Anterior cingulate cortex (tissue), 58 donors: ENCODE measurements around the gene TKTL1.

Experiments
- DNase-seq, 58 donors: peaks; one replicate each; lab custom pipeline; 2025; lab: John Stamatoyannopoulos, UW

The TKTL1 gene

DNA sequence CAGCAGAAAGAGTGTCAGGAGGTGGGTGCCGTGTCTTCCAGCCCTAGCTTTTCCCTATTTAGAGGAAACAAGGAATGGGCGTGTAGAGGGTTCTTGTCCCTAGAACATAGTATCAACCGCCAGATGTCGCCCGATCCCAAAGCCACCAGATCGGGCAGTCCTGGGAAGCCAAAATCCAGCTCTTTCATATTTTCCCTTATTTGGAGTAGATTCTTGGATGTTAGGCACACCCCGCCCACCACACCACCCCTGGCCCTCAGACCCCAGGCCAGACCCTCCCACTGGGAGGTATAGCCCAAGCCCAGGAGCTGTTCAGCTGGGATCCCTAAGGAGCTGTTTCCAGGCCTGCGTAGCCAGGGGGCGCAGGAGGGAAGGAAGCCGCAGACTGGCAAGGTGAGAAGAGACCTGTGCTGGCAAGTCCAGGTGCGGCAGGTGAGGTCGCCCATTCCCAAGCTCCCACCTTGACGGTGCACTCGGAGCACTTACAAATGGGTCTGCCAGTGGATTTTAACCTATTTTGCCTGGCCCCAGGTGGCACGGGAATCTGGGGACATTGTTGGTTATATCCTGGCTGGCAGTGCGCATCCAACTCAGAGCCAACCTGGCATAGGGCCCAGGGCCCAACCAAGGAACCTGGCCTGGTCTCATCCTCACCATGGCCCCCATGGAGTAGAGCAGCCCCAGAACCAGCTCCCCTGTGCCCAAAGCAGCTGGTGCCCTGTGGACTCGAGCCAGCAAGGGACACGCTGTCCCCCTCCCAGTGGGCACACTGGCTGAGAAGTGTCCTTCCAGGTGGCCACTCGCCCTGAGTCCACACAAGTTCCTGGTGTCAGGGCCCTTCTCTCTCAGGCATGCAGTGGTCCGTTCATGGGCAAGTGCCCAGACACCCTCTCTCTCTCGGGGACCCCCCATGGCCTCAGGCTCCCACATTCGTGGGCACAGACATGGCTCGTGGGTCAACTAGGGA, 78.0 kb downstream of the TKTL1 start:
- peak in 37 of 58 donors; percentile 1 to 65 (median 41) for DNase-seq

DNA sequence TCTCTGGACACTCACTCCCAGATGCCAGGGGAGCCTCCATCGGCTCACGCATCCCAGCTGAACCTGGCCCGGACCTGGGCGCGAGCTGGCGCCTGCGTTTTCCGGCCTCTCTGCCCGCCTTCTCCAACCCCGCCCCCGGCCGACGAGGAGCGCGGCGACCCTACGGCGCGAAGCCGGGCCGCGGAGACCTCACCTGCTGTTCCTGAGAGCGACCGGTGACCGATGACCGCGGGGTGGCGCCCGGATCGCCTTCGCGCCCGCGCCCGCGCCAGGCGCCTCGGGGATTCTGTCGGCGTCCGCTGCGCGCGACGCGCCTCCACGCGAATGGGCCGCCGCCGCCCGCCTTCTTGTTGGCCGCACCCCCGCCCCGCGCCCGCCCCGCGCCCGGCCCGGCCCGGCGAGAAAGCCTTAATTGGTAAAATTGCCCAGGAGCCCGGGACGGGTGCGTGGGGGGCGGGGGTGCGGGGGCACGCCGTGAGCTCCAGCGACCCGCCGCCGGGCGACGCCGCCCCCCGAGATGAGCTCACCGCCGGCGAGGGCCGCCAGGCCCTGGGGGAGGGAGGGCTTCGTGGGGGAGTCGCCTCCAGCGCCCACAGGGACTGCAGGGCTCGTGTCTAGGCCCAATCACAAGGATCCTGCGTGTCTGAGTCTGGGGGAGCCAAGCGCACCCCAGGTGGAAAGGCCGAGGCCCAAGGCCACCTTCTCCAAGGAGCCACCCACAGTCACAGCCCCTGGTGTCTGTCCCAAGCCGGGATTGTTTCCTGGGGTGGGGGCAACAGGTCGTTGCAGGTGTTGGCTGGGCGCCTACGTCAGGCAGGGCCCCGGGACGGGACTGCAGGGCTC, 78.9 kb downstream of the TKTL1 start, which contains the start of gene FLNA:
TSS of gene FLNA (minus strand) at position 322 of the 843 bp plus-strand sequence. CDS start 3,389 bp downstream, outside the sequence.
- DNase-seq = peak in 3 of 58 donors; percentile 3 to 15 (median 7)

DNA sequence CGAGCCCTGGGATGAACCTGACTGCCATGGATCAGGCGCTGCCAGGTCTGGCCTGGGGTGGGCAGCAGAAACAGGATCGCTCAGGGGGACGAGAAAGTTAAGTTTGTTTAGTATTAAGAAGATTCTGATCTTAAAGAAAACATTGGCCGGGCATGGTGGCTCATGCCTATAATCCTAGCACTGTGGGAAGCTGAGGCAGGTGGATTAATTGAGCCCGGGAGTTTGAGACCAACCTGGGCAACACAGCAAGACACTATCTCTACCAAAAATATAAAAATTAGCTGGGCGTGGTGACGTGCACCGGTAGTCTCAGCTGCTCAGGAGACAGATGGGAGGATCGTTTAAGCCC, 79.5 kb downstream of the TKTL1 start:
- DNase-seq = no peak

DNA sequence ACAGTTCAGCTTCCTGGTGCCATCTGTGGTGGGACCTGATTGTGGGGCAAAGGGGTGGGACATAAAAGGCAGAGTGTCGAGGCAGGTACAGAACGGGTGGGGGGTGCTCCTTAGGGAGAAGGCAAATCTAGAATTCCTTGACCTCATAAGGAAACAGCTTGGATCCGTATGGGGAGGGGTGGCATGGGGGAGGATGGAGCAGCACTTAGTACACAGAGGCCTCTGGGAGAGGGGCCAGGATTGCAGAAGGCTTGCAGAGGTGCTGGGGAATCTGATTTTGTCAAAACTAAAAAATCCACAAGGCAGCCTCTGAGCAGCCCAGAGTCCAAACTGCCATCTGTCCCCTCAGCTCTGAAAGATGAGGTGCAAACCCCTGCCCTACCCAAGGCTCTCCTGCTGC, 81.2 kb downstream of the TKTL1 start:
- peak in 1 of 58 donors; percentile 12 for DNase-seq

DNA sequence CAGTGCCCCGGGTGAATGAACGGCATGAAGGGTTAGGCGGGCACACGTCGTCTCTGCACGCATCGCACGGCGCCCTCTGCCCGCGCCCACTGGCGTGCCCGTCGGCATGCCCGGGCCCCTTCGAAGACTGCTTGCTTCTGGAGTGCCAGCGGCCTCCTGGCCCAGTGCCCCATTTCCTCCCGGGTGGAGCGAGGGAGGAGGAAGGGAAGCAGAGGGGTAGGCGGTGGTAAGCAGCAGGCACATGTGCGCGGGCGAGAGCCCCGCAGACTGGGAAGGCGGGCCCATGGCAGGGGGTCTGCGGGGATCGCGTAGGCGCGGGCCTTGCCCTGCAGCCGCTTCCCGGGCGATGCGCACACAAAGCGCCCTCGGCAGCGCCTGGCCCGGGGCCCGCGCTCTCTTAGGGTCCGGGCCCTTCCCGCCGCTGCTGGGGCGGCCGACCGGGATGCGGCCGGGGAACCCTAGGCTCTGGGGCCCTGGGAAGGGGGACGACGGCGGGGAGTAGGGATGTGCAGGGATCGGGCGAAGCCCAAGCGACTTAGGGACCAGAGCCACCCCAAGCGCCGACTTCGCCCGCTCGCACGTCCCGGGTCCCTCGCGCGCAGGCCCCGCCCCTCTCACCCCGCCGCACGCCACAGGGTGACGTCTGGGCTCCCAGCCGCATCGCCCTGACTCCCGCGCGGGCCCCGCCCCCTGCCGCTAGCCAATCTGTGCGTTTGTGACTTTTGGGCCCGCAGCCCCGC, 82.6 kb downstream of the TKTL1 start:
- peak in 36 of 58 donors; percentile 5 to 85 (median 37) for DNase-seq

DNA sequence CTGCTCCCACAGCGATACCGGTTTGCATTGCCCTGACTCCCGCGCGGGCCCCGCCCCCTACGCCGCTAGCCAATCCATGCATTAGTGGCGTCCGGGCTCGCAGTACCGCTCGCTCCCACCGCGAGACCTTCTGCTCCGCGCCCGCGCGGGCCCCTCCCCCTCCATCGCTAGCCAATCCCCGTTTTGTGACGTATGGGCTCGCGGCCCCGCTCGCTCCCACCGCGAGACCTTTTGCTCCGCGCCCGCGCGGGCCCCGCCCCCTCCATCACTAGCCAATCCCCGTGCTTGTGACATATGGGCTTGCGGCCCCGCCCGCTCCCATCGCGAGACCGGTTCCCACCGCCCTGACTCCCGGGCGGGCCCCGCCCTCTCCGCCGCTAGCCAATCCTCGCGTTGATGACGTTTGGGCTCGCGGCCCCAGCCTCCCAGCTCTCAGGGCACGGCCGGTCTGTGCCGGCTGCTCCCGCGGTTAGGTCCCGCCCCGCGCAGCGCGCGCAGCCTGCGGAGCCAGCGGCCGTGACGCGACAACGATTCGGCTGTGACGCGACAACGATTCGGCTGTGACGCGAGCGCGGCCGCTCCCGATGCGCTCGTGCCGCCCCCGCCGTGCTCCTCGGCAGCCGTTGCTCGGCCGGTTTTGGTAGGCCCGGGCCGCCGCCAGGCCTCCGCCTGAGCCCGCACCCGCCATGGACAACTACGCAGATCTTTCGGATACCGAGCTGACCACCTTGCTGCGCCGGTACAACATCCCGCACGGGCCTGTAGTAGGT, 83.4 kb downstream of the TKTL1 start, which contains the start of gene EMD:
TSS of gene EMD (plus strand) at position 497 of the 770 bp plus-strand sequence. CDS start at position 687, 190 bp downstream.
- DNase-seq = peak; percentile 55 to 100 (median 99)

DNA sequence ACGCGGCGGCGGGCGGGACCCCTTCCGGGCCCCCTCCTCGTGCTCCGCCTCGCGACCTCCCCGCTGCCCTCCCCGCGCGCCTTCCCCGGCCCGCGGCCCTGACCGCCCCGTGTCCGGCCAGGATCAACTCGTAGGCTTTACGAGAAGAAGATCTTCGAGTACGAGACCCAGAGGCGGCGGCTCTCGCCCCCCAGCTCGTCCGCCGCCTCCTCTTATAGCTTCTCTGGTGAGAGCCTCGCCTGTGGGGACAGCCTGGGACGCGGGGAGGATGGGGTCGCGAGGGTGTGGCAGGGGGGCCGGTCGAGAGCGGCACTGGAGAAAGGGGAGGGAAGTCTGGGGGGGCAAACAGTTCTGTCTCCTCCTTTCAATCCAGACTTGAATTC, 84.0 kb downstream of the TKTL1 start:
- no peak for DNase-seq
